Hematopoietic multipotent progenitor cell treated with erythropoietin and hydrocortisone succinate and interleukin-3 and kit ligand, for 17 days (in vitro differentiated cells): ENCODE results near the gene FAM111A.
"Not testable (repeated sequence)": the region's sequence is repeated elsewhere in the genome, so short reads cannot be mapped to it uniquely, and the experiment has no call there.

Experiments used
- DNase-seq: peaks from one replicate; pipeline ENCODE4 v3.0.0-alpha.2; 2015; ENCODE audit warnings: low spot score

Gene FAM111A, protein sequence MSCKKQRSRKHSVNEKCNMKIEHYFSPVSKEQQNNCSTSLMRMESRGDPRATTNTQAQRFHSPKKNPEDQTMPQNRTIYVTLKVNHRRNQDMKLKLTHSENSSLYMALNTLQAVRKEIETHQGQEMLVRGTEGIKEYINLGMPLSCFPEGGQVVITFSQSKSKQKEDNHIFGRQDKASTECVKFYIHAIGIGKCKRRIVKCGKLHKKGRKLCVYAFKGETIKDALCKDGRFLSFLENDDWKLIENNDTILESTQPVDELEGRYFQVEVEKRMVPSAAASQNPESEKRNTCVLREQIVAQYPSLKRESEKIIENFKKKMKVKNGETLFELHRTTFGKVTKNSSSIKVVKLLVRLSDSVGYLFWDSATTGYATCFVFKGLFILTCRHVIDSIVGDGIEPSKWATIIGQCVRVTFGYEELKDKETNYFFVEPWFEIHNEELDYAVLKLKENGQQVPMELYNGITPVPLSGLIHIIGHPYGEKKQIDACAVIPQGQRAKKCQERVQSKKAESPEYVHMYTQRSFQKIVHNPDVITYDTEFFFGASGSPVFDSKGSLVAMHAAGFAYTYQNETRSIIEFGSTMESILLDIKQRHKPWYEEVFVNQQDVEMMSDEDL

DNA sequence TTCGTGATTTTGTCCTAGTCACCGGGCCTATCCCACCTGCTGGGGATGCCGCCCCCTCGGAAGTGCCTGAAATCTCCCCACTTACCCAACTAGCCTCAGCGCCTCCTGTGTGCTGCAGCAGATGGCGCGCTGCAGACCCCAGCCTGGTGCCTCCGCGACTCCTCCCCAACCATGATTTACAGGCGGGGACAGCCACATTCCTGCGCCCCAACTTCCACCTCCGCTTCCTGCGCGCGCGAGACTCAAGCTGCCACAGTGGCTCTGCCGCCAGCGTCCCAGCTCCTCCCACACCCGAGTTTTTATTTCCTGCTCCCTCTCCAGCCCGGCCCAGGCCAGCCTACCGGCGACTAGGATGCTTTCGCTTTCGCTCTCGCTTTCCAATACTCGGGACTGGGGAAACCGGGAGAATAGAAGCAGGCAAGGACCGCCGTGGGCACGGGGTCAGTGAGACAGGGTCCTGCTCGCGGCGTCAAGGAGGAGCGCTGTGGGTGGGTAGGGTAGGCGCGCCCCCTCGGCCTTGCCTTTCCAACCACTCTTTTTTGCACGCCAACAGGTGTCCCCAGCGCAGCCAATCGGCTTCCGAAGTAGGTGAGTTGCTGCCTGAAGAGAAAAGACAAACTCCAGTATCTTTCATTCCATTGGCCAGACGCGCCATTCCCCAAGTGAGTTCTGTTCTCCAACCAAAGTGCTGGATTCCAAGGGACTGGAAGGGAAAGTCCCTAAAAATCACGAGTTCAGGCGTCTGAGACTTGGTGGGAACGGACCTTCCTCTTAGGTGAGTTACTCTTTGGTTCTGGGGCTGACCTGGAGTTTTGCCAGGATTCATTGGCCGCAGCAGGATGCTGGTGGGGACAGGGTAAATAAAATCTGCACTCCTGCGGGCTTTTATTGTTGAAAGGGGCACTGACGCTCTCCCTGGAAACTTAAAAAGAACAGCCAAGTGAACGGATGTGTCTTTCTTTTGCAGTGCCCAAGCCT lies at the start of gene FAM111A:
TSS of gene FAM111A (plus strand) at position 327 of the 978 bp plus-strand sequence. CDS start 6,017 bp downstream, outside the sequence.
- peak; percentile 69 for DNase-seq

- not testable (repeated sequence) for DNase-seq
Observed at GRCh38 chr11:59093576-59093975, 49.1 kb upstream of the FAM111A start.

DNA sequence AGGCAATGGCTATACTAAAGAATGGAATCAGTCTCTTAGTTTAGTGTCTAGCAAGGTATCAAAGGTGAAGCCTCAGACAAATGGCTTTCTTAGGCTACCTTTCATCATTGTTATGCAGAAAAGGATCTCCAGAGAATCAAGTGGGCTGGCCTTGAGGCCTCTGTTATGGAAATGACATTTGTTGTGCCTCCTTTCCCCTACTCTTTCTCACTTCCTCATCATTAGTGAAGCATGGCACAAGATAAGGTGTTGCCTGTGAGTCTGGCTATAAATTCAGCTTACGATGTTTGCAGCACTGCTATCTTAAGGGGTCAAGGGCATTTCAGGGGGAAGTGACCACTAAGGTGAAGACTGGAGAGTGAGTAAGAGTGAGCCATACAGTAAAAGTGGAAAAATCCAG lies 47.4 kb upstream of the FAM111A start:
- not testable (repeated sequence) for DNase-seq

DNA sequence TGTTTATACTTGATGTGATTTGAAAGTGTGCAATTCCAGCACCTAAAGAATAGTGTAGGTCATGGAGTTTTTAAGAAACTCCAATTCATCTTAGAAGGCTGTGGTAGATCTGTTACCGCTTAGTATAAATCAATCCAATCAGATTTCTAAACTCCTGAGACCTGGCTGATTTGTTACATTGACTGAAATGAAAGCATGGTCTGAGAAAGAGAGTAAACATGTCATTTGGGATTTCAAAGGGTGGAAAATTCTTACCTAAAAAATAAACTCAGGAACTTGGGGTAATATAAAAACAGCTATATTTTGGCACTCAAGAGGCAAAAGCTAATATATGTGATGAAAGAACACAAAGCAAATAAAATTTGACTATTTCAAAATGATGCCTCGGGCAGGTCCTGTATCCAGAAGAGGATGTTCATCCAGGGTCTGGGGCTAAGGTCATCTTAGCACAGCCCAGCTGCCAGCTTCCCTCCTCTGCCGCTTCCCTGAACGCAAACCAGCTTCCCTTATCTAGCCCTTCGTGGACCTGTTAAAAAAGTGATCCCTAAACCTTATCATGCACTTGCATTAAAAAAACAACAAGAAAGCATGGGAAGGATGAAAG lies 46.6 kb upstream of the FAM111A start:
- not testable (repeated sequence) for DNase-seq

DNA sequence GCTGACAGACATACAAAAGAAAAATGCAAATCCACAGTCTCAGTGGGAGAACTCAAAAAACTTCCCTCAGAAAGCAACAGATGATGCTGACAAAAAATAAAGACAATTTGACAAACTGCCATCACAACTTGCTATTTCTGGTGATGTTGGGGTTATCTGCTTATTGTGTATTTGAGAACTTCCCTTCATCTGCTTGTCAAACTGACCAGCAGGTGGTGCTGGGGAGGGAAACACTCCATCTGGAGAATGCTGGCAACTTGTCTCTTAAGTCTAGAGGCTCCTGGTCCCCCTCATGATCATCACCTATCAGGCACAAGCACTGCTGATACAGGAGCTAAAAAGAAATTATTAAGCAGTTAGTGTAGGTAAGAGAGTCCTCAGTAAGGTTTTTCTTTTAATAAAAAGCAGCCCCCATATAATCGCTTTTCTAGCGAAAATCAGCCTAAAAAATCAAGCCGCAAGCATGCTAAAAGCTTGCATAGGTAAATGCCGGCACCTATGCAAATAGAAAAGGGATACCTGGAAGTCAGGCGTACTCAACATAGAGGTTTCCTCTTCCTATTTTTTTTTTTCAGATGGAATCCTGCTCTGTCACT lies 45.4 kb upstream of the FAM111A start:
- DNase-seq, result peak; percentile 58

GRCh38 chr11:59097938-59098337 lies 44.7 kb upstream of the FAM111A start:
- DNase-seq, result not testable (repeated sequence)

DNA sequence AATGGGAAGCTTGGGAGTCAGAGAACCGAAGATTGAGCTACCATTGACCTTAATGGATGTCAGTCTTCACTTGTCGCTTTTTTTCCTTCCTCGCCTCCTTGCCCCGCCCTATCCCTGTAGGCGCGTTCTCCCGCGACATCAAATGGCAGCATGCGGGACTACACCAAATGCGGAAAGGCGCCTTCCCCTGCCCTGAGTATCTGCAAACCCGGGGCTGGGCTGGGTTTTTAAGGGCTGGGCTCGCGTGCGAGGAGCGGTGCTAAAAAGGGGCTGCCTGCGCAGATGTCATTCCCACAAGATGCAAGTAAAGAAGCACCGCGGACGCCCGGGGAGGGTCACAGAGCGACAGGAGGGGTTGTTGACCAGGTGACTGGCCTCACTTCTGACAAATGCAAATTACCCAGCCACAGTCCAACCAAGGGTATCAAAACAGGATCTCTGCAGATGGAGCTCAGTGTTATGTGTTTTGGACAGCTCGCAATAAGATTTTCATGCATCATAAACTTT lies 40.3 kb upstream of the FAM111A start:
- DNase-seq, result no peak

- DNase-seq, result peak; percentile 17
Observed at GRCh38 chr11:59106363-59107336, 36.0 kb upstream of the FAM111A start, which contains the start of gene FAM111B. Gene FAM111B, plus strand, starts transcription at chr11:59107237. Its CDS starts 2,389 bp downstream, at chr11:59109626.

- DNase-seq, result not testable (repeated sequence)
Observed at GRCh38 chr11:59107721-59108120, 34.9 kb upstream of the FAM111A start.

DNA sequence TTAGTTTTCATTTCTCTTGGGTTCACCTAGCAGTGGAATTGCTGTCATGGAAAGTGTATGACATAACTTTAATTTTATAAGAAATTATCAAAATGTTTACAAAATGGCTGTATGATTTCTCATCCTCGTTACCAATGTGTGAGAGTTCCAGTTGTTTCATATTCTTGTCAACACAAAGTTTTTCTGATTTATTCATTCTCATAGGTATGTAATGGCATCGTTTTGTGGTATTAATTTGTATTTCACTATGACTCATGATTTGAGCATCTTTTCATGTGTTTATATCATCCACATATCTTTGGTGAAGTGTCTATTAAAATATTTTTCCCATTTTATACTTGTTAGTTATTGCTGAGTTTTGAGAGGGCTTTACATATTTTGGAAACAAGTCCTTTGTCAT lies 30.2 kb upstream of the FAM111A start:
- DNase-seq, result no peak

DNA sequence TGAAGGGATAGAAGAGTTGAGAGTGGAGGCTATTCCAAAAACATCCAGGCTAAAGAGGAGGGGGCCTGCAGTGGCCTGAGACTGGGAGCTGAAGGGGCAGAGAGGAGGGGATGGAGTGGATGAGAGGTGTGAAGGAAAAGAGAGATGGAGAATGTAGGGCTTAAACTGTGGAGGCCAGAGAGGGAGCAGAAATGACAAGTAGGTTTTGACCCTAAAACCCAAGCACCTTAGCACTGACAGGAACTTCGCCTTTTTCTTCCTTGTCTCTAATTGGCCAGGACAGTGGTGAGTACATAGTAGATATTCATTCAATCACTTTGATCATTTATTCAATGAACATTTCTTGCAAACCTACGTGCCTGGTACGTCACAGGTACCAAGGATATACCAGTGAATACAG lies 28.3 kb upstream of the FAM111A start:
- DNase-seq, result no peak

GRCh38 chr11:59115553-59115952 lies 27.1 kb upstream of the FAM111A start:
- no peak for DNase-seq

- DNase-seq, result no peak
Observed at GRCh38 chr11:59117774-59118173, 24.9 kb upstream of the FAM111A start.

DNA sequence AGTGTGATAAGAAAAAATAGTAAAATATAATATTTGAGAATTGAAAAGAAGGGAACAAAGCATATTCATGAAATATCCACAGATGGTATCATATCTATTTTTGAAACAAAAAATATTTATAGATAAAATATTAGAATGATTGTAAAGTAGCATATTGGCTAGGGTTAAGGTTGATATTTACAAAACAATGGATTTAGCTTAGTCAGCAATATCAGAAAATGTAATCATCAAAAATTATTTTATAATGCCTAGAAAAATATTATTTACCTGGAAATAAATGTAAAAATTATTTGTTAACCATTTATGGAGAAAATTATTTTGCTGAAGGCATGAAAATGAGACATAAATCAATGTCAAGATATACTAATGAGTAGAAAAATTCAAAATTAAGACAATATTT lies 22.8 kb upstream of the FAM111A start:
- no peak for DNase-seq

- DNase-seq, result peak; percentile 72
Observed at GRCh38 chr11:59135648-59136461, 6.8 kb upstream of the FAM111A start.

DNA sequence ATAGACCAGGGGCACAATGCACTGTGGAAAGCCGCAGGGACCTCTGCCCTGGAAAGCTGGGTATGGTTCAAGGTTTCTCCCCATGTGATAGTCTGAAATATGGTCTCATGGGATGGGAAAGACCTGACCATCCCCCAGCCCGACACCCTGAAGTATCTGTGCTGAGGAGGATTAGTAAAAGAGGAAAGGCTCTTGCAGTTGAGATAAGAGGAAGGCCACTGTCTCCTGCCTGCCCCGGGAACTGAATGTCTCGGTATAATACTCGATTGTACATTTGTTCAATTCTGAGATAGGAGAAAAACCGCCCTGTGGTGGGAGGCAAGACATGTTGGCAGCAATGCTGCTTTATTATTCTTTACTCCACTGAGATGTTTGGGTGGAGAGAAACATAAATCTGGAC lies 6.1 kb upstream of the FAM111A start:
- DNase-seq, result not testable (repeated sequence)

DNA sequence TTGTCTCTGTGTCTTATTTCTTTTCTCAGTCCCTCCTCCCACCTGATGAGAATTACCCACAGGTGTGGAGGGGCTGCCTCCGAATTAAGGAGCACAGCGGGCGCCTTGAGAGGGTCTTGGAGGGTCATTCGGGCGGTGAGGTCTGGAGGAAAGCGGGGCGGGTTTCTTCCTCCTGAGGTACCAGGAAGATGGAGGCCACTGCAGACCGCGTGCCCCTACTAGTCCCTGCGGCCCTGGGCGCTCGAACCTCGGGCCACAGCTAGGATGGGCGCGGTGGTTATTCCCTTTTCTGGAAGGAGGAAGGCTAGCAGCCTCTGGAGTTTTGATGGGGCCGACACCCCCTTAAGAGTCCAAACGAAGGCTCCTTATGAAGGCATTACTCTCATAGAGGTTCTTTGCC lies 5.5 kb upstream of the FAM111A start:
- no peak for DNase-seq

DNA sequence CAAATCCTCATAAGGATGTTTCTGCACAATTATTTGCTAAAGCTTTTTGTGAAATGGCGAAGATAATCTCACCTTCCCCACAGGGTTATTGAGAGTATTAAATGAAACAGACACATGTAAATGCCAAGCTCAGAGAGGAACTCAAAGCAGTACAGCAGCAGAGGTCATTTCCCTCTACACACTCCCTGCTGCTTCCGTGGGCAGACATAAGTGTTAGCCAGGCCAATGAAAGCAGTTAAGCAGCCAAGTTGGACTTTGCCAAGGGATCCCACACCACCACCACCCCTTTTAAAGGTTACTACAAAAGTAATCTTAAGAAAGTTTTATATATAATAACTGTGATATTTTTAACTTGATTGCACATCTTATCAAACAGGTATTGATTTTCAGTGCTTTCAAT lies 4.0 kb upstream of the FAM111A start:
- no peak for DNase-seq

DNA sequence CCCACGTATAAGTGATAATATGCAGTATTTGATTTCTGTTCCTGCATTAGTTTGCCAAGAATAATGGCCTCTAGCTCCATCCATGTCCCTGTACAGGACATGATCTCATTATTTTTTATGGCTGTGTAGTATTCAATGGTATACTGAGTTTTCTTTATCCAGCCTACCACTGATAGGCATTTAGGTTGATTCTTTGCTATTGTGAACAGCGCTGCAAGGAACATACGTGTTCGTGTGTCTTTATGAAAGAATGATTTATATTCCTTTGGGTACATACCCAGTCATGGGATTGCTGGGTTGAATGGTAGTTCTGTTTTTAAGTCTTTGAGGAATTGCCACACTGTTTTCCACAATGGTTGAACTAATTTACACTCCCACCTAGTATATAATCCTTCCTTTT lies 1.5 kb upstream of the FAM111A start:
- DNase-seq, result no peak
